ENCODE results near the gene CEPT1. TPM values are rescaled to one million over a fixed set of nuclear protein-coding genes. Genes with fewer than 3 reads are reported as not detected.

The CEPT1 gene
- total RNA-seq, 4 donors from 2014 or later: 38.6 to 61.0 (median 40.2) TPM

DNA sequence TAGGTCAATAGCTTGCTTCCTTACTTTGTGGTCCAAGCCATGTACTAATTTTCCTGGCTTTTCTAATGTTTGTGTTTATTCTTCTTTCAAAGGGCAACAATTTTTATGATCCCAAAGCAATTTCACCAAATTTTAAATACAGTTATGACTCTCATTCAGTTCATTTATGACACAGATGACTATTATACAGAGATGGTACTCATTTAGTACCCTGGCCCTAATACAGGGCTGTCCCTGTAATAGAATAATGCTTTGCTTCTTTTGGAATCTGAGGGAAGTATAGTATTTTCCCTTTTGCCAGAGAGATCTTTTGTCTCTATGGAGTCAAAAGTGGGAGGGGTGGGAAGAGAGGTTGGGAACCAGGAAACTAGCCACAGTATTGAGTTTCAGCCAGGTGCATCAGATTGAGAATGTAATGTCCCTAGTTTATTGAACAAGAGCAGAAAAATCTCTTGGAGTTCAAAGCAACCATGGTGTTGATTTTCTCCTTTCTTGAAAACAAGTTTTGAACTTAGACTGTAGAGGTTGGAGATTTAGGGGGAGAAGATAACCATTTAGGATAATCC is 40.0 kb downstream of the CEPT1 start:
- TF ChIP-seq, protein P1, sequence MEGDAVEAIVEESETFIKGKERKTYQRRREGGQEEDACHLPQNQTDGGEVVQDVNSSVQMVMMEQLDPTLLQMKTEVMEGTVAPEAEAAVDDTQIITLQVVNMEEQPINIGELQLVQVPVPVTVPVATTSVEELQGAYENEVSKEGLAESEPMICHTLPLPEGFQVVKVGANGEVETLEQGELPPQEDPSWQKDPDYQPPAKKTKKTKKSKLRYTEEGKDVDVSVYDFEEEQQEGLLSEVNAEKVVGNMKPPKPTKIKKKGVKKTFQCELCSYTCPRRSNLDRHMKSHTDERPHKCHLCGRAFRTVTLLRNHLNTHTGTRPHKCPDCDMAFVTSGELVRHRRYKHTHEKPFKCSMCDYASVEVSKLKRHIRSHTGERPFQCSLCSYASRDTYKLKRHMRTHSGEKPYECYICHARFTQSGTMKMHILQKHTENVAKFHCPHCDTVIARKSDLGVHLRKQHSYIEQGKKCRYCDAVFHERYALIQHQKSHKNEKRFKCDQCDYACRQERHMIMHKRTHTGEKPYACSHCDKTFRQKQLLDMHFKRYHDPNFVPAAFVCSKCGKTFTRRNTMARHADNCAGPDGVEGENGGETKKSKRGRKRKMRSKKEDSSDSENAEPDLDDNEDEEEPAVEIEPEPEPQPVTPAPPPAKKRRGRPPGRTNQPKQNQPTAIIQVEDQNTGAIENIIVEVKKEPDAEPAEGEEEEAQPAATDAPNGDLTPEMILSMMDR (IDR thresholded peaks at IDR 0.05): no peak
- ATAC-seq (ENCODE audit: low FRiP score): no peak

DNA sequence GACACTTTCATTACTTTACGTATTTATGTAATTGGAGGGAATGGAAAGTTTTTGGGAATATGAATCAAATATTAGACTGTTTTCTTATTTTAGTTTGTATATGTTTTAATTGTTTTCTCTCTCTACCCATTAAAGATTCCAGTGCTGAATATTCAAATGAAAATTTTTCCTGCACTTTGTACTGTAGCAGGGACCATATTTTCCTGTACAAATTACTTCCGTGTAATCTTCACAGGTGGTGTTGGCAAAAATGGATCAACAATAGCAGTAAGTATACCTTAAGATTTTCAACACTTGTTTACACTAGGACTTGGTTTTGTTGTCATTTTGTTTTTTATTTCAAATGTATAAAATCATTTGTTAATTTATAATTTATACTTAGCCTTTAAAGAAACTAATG is 42.0 kb downstream of the CEPT1 start:
- ATAC-seq (ENCODE audit: low FRiP score) (no peak), DNase-seq (ENCODE audit: low spot score) (no peak)
- TF ChIP-seq, protein P1 (IDR thresholded peaks at IDR 0.05): no peak

More for the DNA sequence above, 40.0 kb downstream of the CEPT1 start:
- no peak for DNase-seq (ENCODE audit: low spot score)

DNA sequence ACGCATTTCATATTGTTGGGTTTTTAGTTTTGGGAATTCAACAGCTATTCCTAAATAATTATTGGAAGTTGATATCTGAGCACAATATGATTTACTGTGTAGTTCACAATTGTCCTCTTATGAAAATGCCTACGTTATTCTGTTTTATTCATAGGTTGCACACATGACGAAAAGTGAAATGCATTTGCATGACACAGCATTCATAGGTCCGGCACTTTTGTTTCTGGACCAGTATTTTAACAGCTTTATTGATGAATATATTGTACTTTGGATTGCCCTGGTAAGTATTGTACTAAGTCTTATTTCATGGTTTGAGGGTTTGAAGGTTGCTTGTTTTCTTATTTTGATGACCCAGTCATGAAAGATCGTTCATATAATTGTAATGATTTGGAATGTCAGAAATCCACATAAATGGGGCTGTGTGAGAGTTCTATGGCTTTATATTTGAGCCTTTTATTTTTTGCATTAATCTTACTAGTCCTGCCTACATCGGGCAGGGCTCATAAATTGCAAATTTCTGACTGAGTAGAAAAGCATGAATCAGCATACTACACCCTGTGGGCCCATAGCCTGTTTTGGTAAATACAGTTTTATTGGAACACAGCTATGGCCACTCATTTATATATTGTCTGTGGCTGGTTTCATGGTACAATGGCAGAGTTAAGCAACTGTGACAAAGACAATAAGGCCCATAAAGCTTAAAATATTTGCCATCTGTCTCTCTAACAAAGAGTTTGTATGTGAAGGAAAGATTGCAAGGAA is 43.5 kb downstream of the CEPT1 start:
- no peak for ATAC-seq (ENCODE audit: low FRiP score)
- TF ChIP-seq, protein P1 (IDR thresholded peaks at IDR 0.05): no peak
- DNase-seq (ENCODE audit: low spot score): no peak

DNA sequence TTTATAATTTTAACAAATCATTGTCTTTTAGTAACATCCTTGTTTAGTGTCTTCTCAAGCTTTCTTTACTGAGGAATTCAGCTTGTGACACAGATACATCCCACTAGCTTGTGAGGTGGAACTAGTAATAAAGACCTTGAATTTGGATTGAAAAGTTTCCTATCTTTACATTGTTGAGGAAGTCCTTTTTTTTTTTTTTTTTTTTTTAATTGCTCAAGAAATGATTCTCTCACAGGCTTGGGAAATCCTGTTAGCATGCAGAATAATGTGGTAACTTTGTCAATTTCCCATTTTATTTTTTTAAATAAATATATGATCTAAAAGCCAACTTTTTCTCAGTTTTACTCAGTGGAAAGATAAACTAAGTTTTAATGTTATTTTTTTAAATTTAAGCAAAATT is 44.6 kb downstream of the CEPT1 start:
- ATAC-seq (ENCODE audit: low FRiP score) (no peak), DNase-seq (ENCODE audit: low spot score) (no peak)
- TF ChIP-seq, protein P1 (IDR thresholded peaks at IDR 0.05): no peak

DNA sequence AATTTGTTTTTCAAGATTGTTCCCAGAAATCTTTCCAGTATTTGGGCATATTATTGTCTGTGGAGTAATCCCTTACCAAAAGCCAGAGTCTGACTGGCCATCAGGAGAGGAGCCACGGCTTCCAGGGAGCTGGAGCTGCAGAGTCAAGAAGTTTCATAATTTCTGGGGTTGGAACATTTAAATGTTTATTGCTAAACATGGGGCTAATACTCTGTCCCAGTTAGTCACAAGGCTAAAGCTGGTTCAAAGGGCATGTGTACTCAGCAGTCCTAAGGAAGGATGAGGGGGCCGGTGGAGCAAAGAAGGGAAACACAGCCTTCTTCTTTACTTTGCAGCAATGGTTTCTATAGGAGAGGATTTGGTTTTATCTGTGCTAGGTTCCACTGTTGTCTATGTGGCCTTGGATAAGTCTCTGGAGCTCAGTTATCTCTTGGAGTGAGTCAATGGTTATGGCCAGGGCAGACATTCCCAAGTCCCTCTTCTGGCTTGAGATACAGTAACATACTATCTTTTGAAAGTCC is 51.0 kb downstream of the CEPT1 start:
- ATAC-seq (ENCODE audit: low FRiP score) (peak; percentile 60), DNase-seq (ENCODE audit: low spot score) (no peak)
- TF ChIP-seq, protein P1 (IDR thresholded peaks at IDR 0.05): no peak

DNA sequence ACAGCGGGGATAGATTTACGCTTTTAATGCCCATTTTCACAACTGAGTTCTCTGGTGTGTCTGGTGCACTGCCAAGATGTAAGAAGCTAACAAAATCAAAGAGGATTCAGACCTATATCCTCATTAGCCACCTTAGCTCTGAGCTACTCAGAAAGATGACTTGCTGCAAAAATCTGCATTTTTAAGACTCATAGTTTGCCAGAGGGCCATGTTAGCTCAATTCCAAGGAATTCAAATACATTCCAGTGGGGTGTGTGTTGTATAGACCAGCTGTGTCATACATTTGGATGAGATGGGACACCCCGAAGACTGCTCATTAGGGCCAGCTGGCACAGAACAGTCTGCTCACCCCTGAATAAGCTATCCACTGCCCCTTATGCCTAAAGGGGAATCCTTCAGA is 51.5 kb downstream of the CEPT1 start:
- DNase-seq (ENCODE audit: low spot score): no peak
- ATAC-seq (ENCODE audit: low FRiP score): no peak
- TF ChIP-seq, protein P1 (IDR thresholded peaks at IDR 0.05): no peak

DNA sequence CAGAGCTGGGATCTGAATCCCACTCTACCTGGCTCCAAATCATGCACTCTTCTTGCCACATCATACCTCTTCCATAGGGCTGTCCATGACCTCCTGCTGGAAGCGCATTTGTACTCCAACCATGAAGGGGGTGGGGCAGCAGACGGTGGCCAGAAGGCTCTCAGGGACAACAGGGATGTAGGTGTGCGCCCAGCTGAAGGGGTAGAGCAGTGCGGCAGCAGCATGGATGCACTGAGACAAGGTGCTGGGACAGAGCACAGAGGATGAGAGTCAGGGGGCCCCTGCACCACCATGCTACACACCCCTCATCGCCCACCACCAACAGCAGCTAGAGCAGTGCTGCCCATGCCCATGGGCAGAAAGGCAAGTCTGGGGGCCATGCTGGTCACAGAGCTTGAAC is 52.1 kb downstream of the CEPT1 start:
- DNase-seq (ENCODE audit: low spot score): no peak
- TF ChIP-seq, protein P1 (IDR thresholded peaks at IDR 0.05): no peak
- no peak for ATAC-seq (ENCODE audit: low FRiP score)
